Osteocyte (in vitro differentiated cells): Measurements from ENCODE around the gene KCNMB3. TPM values are rescaled to one million over a fixed set of nuclear protein-coding genes. Genes with fewer than 3 reads are reported as not detected.

ENCODE experiments used
- DNase-seq: peaks from one replicate; pipeline ENCODE4 v3.0.0; 2021; ENCODE audit warnings: mixed read lengths; ENCODE audit not compliant: unreplicated experiment; ENCODE audit errors: extremely low spot score
- H3K27ac Mint-ChIP-seq: one replicate; pipeline ENCODE4 v1.8.0; 2021; ENCODE audit warnings: mild to moderate bottlenecking, mixed read lengths; ENCODE audit not compliant: unreplicated experiment
- H3K27me3 Mint-ChIP-seq: one replicate; pipeline ENCODE4 v1.8.0; 2021; ENCODE audit warnings: mixed read lengths; ENCODE audit not compliant: unreplicated experiment
- H3K36me3 Mint-ChIP-seq: one replicate; pipeline ENCODE4 v1.8.0; 2021; ENCODE audit warnings: mixed read lengths; ENCODE audit not compliant: unreplicated experiment
- H3K4me1 Mint-ChIP-seq: one replicate; pipeline ENCODE4 v1.8.0; 2021; ENCODE audit warnings: mixed read lengths; ENCODE audit not compliant: unreplicated experiment
- H3K4me3 Mint-ChIP-seq: one replicate; pipeline ENCODE4 v1.8.0; 2021; ENCODE audit warnings: mild to moderate bottlenecking, moderate library complexity, mixed read lengths; ENCODE audit not compliant: unreplicated experiment
- H3K9me3 Mint-ChIP-seq: one replicate; pipeline ENCODE4 v1.8.0; 2021; ENCODE audit warnings: mixed read lengths; ENCODE audit not compliant: unreplicated experiment
- CTCF ChIP-seq: fragments of 200-600 bp; sonication (generic); IDR thresholded peaks from 2 replicates; pipeline ENCODE4 v1.5.0; 2021; ENCODE audit warnings: antibody characterized with exemption, mild to moderate bottlenecking, moderate library complexity
- total RNA-seq: library from RNA; stranded (reverse); gene quantifications from 2 replicates; pipeline ENCODE4 v1.2.1, GENCODE V29; 2021

KCNMB3 gene
- total RNA-seq, 1 donor from 2014 or later = 2.6 TPM

DNA sequence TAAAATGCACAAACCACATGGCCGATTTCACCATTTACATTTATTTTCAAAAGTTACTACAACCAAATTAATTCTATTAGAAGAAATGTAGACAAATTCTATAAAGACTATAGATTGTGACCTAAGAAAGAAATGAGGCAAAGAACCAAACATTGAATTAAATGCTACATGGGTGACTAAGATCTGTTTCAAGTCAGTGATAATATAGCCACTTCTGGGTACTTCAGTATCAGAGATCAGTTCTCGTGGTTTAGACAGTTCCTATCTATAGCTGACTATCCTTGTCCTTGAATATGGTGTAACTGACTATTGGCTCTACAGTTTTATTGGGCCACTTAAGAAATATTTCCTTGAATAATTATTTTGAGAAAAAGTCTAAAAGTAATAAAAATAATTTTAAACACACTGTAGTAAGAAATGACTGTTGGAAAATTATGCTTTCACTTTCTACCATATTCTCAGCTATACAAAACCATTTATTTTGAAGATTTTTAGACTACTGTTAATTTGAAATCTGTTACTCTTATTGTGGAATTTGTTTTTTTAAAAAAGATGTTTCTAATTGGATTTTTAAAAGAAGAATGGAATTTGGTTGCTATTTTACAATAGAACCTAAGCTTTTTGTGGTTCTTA is 14.1 kb downstream of the KCNMB3 start:
- H3K9me3 Mint-ChIP-seq = no peaks in the 10 kb centered on the region
- TF ChIP-seq CTCF = no peak
- peaks cover 25% of the 10 kb centered on the region for H3K36me3 Mint-ChIP-seq
- H3K4me3 Mint-ChIP-seq = no peak overlapping the region
- no peak for DNase-seq
- peaks cover 7% of the 10 kb centered on the region for H3K4me1 Mint-ChIP-seq
- no peak overlapping the region for H3K27ac Mint-ChIP-seq
- no peaks in the 10 kb centered on the region for H3K27me3 Mint-ChIP-seq

GRCh38 chr3:179234199-179234598 is 16.7 kb downstream of the KCNMB3 start:
- no peak for DNase-seq
- Mint-ChIP-seq H3K27me3 (no peaks in the 10 kb centered on the region), H3K4me1 (peaks cover 7% of the 10 kb centered on the region), H3K36me3 (peaks cover 38% of the 10 kb centered on the region), H3K9me3 (no peaks in the 10 kb centered on the region), H3K27ac (no peak overlapping the region), H3K4me3 (no peak overlapping the region)
- TF ChIP-seq CTCF = no peak

DNA sequence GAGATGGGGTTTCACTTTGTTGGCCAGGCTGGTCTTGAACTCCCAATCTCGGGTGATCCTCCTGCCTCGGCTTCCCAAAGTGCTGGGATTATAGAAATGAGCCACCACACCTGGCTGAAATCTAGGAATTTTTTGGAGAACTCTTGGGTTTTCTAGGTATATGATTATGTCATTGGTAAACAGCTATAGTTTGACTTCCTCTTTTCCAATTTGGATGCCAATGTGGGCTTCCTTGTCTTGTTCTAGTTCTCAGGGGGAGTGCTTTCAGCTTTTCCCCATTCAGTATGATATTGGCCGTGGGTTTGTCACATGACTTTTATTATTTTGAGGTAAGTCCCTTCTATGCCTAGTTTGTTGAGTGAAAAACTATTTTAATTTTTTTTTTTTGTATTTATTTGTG is 17.9 kb downstream of the KCNMB3 start:
- no peaks in the 10 kb centered on the region for H3K27me3 Mint-ChIP-seq
- H3K9me3 Mint-ChIP-seq = no peaks in the 10 kb centered on the region
- TF ChIP-seq CTCF = no peak
- peaks cover 7% of the 10 kb centered on the region for H3K4me1 Mint-ChIP-seq
- DNase-seq = no peak
- no peak overlapping the region for H3K4me3 Mint-ChIP-seq
- H3K36me3 Mint-ChIP-seq = peaks cover 40% of the 10 kb centered on the region
- no peak overlapping the region for H3K27ac Mint-ChIP-seq

GRCh38 chr3:179229177-179229576 is 21.7 kb downstream of the KCNMB3 start:
- Mint-ChIP-seq H3K27ac (no peak overlapping the region), H3K4me3 (no peak overlapping the region), H3K9me3 (no peaks in the 10 kb centered on the region), H3K36me3 (peaks cover 51% of the 10 kb centered on the region), H3K27me3 (no peaks in the 10 kb centered on the region), H3K4me1 (no peaks in the 10 kb centered on the region)
- no peak for TF ChIP-seq CTCF
- DNase-seq = no peak

- no peak for TF ChIP-seq CTCF
- no peaks in the 10 kb centered on the region for H3K9me3 Mint-ChIP-seq
- no peak overlapping the region for H3K4me3 Mint-ChIP-seq
- peaks cover 56% of the 10 kb centered on the region for H3K36me3 Mint-ChIP-seq
- H3K27ac Mint-ChIP-seq = no peak overlapping the region
- H3K27me3 Mint-ChIP-seq = no peaks in the 10 kb centered on the region
- no peak for DNase-seq
- H3K4me1 Mint-ChIP-seq = no peaks in the 10 kb centered on the region
Observed at GRCh38 chr3:179227349-179227748, 23.6 kb downstream of the KCNMB3 start.
